Gastroesophageal sphincter (tissue), 4 donors: ENCODE results near the gene KRT83. TPM values are rescaled to one million over a fixed set of nuclear protein-coding genes. Genes with fewer than 3 reads are reported as not detected.
A peak's percentile ranks its signal among the peaks of the same experiment; 100 is the strongest.

Experiments used
- ATAC-seq: fragments of 150-250 bp; one replicate; pipeline ENCODE4 v1.9.1; 2016; ENCODE audit warnings: mild to moderate bottlenecking, moderate library complexity
- H3K27ac ChIP-seq, 4 donors: fragments of 200-600 bp; sonication (generic) in 3 of 4; 1 replicate in 3 of 4; 2 replicates in 1 of 4; pipeline ENCODE4 v1.5.1; 2016 to 2019
- H3K27me3 ChIP-seq: fragments of 200-600 bp; sonication (generic); one replicate; pipeline ENCODE4 v1.5.1; 2019
- H3K36me3 ChIP-seq, 2 donors: fragments of 200-600 bp; sonication (generic); one replicate each; pipeline ENCODE4 v1.5.1; 2019; ENCODE audit warnings: control low read depth in 1 of 2
- H3K4me1 ChIP-seq, 3 donors: fragments of 200-600 bp; sonication (generic); 1 replicate in 2 of 3; 2 replicates in 1 of 3; pipeline ENCODE4 v1.5.1; 2016 to 2019; ENCODE audit warnings: control low read depth in 2 of 3
- H3K4me3 ChIP-seq, 2 donors: fragments of 200-600 bp; sonication (generic); one replicate each; pipeline ENCODE4 v1.5.1; 2019; ENCODE audit warnings: mild to moderate bottlenecking in 1 of 2, moderate library complexity in 1 of 2
- H3K9me3 ChIP-seq, 3 donors: fragments of 200-600 bp; sonication (generic); one replicate each; pipeline ENCODE4 v1.5.1; 2017 to 2019; ENCODE audit warnings: control low read depth in 2 of 3
- EP300 ChIP-seq: sonication (generic); formaldehyde crosslinking; IDR thresholded peaks from one replicate; pipeline ENCODE4 v1.6.1; 2017; ENCODE audit warnings: antibody characterized with exemption, mild to moderate bottlenecking
- POLR2A ChIP-seq, 2 donors: fragments of 450-650 bp; IDR thresholded peaks; one replicate each; pipeline ENCODE4 v1.6.1; 2017; ENCODE audit warnings: antibody characterized with exemption in 2 of 2, mild to moderate bottlenecking in 2 of 2, moderate library complexity in 1 of 2
- POLR2AphosphoS5 ChIP-seq: sonication (generic); formaldehyde crosslinking; IDR thresholded peaks from one replicate; pipeline ENCODE4 v1.6.1; 2017; ENCODE audit warnings: antibody characterized with exemption
- WGBS, 2 donors: methylation state at CpG; one replicate each; pipeline ENCODE4 v1.1.5; 2018; ENCODE audit warnings: low coverage in 1 of 2; 5-methylcytosine and 5-hydroxymethylcytosine counted together
- total RNA-seq, 4 donors: library from RNA; depleted of rRNA; stranded (reverse); fragments of >200 nt; gene quantifications; one replicate each; pipeline ENCODE4 v1.1.0, GENCODE V29; 2016
- TF ChIP-seq, protein P1 (sequence below), 4 experiments: fragments of 200-600 bp in 2 of 4; fragments of 450-650 bp in 2 of 4; sonication (generic) in 1 of 4; IDR thresholded peaks; one replicate each; pipeline ENCODE4 v1.5.1; 2017 to 2019; ENCODE audit warnings: antibody characterized with exemption in 4 of 4, mild to moderate bottlenecking in 2 of 4, moderate library complexity in 2 of 4

Gene KRT83
- total RNA-seq, 4 donors from 2014 or later = not detected

DNA sequence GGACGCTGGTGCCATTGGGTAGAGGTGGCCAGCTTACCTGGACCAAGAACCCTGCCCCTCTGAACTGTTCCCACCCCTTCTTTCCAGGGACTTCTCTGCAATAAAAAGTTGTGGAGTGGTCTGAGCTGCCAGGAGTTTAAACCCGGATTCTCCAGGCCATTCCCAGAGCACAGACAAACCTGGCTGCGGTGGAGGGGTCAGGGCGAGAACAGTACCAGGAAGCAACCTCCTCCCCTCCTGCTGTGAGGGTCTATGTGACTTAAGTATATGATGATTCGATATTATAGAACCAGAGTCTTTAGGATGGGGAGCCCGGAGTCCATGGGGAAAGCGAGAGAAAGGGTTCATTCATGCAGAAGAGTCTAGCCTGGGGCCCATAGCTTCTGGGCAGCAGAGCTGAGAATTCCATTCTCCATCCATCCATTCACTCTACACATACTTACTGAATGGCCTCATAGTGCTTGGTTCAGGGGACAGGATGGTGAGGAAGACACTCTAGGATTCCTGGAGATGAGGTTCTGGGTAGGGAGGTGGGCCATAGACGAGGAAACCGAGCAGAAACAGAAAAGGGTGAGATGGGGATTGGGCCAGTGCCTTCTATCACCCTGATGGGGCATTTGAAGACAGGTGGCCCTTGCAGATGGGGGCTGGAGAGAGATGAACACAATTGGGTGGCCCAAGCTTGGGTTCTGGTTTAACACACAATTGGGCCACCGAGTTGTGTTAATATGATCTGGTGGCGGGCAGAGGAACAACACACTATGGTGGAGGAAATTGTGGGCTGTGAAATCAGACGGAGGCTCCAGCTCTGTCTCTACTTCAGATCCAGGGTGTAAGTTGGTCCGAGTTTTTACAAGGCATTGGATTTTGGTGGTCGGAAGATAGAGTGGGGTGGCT lies 41.5 kb downstream of the KRT83 start:
- TF ChIP-seq POLR2AphosphoS5 = no peak
- TF ChIP-seq, protein P1, sequence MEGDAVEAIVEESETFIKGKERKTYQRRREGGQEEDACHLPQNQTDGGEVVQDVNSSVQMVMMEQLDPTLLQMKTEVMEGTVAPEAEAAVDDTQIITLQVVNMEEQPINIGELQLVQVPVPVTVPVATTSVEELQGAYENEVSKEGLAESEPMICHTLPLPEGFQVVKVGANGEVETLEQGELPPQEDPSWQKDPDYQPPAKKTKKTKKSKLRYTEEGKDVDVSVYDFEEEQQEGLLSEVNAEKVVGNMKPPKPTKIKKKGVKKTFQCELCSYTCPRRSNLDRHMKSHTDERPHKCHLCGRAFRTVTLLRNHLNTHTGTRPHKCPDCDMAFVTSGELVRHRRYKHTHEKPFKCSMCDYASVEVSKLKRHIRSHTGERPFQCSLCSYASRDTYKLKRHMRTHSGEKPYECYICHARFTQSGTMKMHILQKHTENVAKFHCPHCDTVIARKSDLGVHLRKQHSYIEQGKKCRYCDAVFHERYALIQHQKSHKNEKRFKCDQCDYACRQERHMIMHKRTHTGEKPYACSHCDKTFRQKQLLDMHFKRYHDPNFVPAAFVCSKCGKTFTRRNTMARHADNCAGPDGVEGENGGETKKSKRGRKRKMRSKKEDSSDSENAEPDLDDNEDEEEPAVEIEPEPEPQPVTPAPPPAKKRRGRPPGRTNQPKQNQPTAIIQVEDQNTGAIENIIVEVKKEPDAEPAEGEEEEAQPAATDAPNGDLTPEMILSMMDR (IDR thresholded peaks at IDR 0.05) = peak in 2 of 4 experiments; percentile 12 to 18
- TF ChIP-seq EP300 = no peak
- Histone ChIP-seq H3K36me3 (no peaks in the 10 kb centered on the region), H3K27ac (peak overlapping the region; percentile 78 to 94 (median 88)), H3K4me1 (peaks cover 8 to 38% (median 28%) of the 10 kb centered on the region in 3 donors), H3K27me3 (peaks cover 4% of the 10 kb centered on the region), H3K4me3 (no peak overlapping the region), H3K9me3 (no peaks in the 10 kb centered on the region)
- ATAC-seq = no peak
- WGBS, 2 donors = 78 to 87% methylated on average over 7 to 8 of the region's 14 CpGs

GRCh38 chr12:52278575-52279421 lies 42.4 kb downstream of the KRT83 start:
- H3K9me3 ChIP-seq = no peaks in the 10 kb centered on the region
- peak overlapping the region; percentile 25 to 48 for H3K4me3 ChIP-seq
- TF ChIP-seq, protein P1 (IDR thresholded peaks at IDR 0.05) = peak; percentile 84 to 99 (median 91)
- TF ChIP-seq EP300 (no peak), POLR2A (IDR thresholded peaks at IDR 0.05) (no peak), POLR2AphosphoS5 (peak; percentile 14)
- no peaks in the 10 kb centered on the region for H3K36me3 ChIP-seq
- peaks cover 4% of the 10 kb centered on the region for H3K27me3 ChIP-seq
- WGBS, 2 donors = 41% methylated on average over 13 of the region's 32 CpGs; no CpG with 5 or more reads in 1 of the 2 donors
- ATAC-seq = peak; percentile 62
- H3K27ac ChIP-seq = peak overlapping the region; percentile 78 to 94 (median 88)
- H3K4me1 ChIP-seq = peaks cover 8 to 38% (median 28%) of the 10 kb centered on the region in 3 donors

DNA sequence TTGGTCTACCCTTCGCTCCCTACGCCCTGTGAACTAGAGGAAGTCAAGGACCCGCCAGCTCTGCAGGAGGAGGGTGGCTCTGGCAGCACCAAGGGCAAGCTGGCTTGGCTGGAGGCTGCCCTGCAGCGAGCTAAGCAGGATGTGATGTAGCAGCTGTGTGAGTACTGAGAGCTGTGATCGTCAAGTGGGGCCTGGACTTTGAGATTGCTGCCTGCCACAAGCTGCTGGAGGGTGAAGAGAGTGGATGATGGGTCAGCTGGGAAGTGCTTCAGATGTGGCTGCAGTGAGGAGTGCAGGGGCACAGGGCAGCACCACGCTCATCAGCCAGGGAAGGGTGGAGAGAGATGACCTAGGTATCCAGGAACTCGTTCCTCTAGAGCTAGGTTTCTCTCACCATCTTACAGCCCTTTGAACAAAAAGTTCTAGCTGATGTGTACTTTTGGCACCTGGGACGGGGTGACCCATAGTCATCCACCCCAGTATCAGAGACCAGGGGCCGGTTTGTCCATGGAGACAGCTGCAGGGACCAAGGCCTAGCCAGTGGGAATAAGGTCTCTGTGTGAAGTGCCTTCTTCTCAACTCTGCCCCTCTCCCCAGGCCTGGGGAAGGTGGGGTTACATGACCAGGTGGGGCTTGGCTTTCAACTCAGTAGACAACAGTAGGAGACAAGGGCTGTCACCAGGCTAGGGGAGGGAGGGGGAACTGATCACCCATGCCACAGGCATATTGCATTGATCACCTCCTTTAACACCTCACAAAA lies 43.5 kb downstream of the KRT83 start:
- 100% methylated on average over 1 of the region's 9 CpGs; no CpG with 5 or more reads in 1 of the 2 donors for WGBS, 2 donors
- Histone ChIP-seq H3K4me1 (peaks cover 8 to 38% (median 28%) of the 10 kb centered on the region in 3 donors), H3K9me3 (no peaks in the 10 kb centered on the region), H3K36me3 (no peaks in the 10 kb centered on the region), H3K27ac (peak overlapping the region in 1 of 4 donors; percentile 94), H3K27me3 (peaks cover 4% of the 10 kb centered on the region), H3K4me3 (no peak overlapping the region)
- no peak for ATAC-seq
- TF ChIP-seq POLR2AphosphoS5 (no peak), POLR2A (IDR thresholded peaks at IDR 0.05) (no peak), EP300 (no peak)
- TF ChIP-seq, protein P1 (IDR thresholded peaks at IDR 0.05) = no peak

DNA sequence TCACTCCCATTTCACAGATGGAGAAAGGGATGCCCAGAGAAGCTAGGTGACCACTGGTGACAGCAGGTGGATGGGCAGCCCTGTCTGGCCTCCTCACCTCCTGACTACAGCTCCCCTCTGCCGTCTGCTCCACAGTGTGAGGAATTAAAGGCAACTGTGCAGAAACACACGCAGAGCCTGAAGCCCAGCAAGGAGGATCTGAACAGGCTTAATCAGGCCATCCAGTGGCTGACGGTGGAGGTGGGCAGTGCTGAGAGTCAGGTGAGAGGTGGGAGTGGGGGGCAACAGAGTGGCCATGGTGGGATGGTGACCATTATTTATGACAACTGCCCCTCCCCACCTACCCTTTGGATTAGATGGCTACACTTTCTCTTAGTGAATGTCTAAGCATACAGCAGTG lies 45.5 kb downstream of the KRT83 start:
- H3K27me3 ChIP-seq = peaks cover 6% of the 10 kb centered on the region
- peaks cover 2 to 26% (median 20%) of the 10 kb centered on the region in 3 donors for H3K4me1 ChIP-seq
- TF ChIP-seq EP300 (no peak), POLR2AphosphoS5 (no peak), POLR2A (IDR thresholded peaks at IDR 0.05) (no peak)
- TF ChIP-seq, protein P1 (IDR thresholded peaks at IDR 0.05) = no peak
- ATAC-seq = no peak
- 38 to 100% methylated on average over 1 of the region's 3 CpGs for WGBS, 2 donors
- no peak overlapping the region for H3K4me3 ChIP-seq
- no peaks in the 10 kb centered on the region for H3K9me3 ChIP-seq
- H3K36me3 ChIP-seq = no peaks in the 10 kb centered on the region
- H3K27ac ChIP-seq = no peak overlapping the region
